Measurements from ENCODE around the gene TNFSF12.

TNFSF12 gene, protein sequence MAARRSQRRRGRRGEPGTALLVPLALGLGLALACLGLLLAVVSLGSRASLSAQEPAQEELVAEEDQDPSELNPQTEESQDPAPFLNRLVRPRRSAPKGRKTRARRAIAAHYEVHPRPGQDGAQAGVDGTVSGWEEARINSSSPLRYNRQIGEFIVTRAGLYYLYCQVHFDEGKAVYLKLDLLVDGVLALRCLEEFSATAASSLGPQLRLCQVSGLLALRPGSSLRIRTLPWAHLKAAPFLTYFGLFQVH

DNA sequence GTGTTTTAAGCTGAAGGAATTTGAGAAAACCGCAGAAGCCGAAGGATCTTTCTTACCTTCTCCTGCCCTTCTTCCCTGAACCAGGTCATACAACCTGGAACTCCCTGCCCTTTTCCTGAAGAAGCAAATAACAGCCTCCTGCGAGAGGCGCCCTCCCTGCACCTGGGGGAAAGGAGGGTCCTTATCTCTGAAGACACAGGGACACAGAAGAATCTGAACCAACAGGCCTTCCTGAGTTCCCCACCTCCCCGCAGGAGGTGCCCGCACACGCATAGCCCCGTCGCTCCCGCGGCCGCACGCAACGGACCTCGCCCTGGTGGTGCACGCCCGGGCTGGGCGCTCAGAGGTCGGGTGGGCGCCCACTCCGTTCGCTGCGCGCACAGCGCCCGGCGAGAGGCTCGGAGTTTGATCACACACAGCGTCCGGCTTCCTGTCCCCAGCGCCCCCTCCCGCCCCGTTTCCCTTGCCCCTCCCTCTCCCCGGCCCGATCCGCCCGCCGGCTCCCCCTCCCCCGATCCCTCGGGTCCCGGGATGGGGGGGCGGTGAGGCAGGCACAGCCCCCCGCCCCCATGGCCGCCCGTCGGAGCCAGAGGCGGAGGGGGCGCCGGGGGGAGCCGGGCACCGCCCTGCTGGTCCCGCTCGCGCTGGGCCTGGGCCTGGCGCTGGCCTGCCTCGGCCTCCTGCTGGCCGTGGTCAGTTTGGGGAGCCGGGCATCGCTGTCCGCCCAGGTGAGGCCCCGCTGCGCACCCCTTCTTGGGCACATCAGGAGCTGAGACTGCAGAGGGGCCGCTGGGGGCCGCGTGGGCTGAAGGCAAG lies at the start of gene TNFSF12:
TSS of gene TNFSF12 (plus strand) at position 474 of the 816 bp plus-strand sequence. CDS start at position 570, 96 bp downstream.
- DNase-seq (ENCODE audit: low read depth), result no peak

GRCh38 chr17:7499161-7499560 lies 49.7 kb upstream of the TNFSF12 start:
- no peak for DNase-seq (ENCODE audit: low read depth)

DNA sequence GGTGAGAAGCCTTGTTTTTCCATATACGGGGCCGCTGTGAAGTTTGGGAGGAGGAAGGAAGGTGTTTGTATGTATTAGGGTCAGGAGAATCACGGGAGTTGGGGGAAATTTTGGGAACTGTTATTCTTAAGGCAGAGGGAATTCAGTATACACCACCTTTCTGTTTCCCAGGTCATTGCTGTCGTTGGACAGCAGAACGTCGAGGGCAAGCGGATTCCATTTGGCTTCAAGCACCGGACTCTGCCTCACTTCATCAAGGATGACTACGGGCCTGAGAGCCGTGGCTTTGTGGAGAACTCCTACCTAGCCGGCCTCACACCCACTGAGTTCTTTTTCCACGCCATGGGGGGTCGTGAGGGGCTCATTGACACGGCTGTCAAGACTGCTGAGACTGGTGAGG lies 47.1 kb upstream of the TNFSF12 start:
- no peak for DNase-seq (ENCODE audit: low read depth)

DNA sequence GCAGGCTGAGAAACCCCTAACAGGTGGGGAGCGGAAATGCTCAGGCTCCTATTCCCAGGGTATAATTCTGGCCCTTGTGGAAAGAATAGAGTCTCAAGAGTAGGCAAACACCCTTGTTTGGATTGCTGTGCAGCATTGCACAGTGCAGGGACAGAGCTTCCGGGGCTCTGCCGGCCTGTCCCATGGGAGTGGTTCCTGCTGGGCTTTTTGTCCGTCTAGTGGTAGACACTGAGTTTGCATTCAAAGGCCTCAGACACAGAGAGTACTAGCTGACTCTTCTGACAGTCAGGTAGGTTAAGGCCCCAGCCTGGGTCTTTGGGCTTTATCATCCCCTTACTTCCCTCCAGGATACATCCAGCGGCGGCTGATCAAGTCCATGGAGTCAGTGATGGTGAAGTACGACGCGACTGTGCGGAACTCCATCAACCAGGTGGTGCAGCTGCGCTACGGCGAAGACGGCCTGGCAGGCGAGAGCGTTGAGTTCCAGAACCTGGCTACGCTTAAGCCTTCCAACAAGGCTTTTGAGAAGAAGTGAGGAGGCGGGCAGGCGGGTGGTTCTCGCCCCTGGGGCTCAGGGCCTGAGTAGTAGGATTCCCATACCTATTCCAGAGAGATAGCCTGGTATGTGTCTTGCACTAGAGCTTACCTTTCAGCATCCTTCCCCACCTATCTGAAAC lies 46.5 kb upstream of the TNFSF12 start:
- no peak for DNase-seq (ENCODE audit: low read depth)

DNA sequence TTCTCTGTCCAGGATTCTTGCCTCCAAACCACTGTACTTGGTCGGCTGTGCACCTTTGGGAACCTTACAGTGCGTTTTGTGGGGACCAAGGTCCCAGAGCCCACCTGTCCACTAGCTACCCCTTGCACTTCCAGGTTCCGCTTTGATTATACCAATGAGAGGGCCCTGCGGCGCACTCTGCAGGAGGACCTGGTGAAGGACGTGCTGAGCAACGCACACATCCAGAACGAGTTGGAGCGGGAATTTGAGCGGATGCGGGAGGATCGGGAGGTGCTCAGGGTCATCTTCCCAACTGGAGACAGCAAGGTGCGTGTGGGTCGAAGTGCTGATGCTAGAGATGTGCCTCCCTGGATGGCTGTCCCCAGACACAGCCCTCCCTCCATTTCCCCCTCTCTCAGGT lies 45.9 kb upstream of the TNFSF12 start:
- DNase-seq (ENCODE audit: low read depth), result no peak

DNA sequence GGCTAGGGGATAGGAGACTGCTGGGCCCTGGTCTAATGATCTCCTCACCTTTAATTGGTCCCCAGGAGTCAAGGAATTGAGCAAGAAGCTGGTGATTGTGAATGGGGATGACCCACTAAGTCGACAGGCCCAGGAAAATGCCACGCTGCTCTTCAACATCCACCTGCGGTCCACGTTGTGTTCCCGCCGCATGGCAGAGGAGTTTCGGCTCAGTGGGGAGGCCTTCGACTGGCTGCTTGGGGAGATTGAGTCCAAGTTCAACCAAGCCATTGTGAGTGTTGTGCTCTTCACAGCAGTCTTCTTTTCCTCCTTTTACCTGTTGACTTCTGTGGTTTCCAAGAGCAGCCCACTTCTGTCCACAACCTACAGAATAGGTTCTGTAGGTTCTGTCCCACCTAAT lies 45.3 kb upstream of the TNFSF12 start:
- no peak for DNase-seq (ENCODE audit: low read depth)

GRCh38 chr17:7508145-7508544 lies 40.7 kb upstream of the TNFSF12 start:
- DNase-seq (ENCODE audit: low read depth), result no peak

DNA sequence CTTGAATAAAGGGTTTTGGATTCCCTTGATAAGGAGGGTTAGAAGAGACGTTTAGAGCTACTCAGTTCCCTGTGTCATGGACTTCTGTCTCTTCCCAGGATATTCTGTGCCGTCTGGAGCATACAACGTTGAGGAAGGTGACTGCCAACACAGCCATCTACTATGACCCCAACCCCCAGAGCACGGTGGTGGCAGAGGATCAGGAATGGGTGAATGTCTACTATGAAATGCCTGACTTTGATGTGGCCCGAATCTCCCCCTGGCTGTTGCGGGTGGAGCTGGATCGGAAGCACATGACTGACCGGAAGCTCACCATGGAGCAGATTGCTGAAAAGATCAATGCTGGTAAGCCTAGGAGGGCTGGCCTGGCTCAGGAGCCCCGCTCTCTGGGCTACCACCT lies 40.0 kb upstream of the TNFSF12 start:
- no peak for DNase-seq (ENCODE audit: low read depth)

- DNase-seq (ENCODE audit: low read depth), result no peak
Measured at GRCh38 chr17:7509937-7510336, 38.9 kb upstream of the TNFSF12 start.

- no peak for DNase-seq (ENCODE audit: low read depth)
Measured at GRCh38 chr17:7511108-7511507, 37.8 kb upstream of the TNFSF12 start.

DNA sequence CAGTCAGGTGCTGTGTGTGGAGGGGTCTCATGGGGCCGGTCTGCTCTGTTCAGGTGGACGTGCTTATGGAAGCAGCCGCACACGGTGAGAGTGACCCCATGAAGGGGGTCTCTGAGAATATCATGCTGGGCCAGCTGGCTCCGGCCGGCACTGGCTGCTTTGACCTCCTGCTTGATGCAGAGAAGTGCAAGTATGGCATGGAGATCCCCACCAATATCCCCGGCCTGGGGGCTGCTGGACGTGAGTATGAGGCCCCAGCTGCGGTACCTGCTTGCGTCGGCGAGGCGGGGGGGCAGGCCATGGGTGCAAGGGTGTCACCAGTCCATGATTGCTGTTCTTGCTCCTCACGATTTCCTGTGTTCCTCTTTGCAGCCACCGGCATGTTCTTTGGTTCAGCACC lies 36.8 kb upstream of the TNFSF12 start:
- no peak for DNase-seq (ENCODE audit: low read depth)

DNA sequence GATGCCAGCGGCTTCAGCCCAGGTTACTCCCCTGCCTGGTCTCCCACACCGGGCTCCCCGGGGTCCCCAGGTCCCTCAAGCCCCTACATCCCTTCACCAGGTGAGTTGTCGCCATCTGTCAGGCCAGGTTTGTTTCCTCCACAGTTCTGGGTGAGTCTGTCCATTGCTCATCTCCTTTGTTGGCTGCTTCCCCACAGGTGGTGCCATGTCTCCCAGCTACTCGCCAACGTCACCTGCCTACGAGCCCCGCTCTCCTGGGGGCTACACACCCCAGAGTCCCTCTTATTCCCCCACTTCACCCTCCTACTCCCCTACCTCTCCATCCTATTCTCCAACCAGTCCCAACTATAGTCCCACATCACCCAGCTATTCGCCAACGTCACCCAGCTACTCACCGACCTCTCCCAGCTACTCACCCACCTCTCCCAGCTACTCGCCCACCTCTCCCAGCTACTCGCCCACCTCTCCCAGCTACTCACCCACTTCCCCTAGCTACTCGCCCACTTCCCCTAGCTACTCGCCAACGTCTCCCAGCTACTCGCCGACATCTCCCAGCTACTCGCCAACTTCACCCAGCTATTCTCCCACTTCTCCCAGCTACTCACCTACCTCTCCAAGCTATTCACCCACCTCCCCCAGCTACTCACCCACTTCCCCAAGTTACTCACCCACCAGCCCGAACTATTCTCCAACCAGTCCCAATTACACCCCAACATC lies 35.9 kb upstream of the TNFSF12 start:
- no peak for DNase-seq (ENCODE audit: low read depth)

GRCh38 chr17:7513850-7514419 lies 34.9 kb upstream of the TNFSF12 start:
- DNase-seq (ENCODE audit: low read depth), result no peak

- DNase-seq (ENCODE audit: low read depth), result no peak
Measured at GRCh38 chr17:7515911-7516610, 32.8 kb upstream of the TNFSF12 start.

DNA sequence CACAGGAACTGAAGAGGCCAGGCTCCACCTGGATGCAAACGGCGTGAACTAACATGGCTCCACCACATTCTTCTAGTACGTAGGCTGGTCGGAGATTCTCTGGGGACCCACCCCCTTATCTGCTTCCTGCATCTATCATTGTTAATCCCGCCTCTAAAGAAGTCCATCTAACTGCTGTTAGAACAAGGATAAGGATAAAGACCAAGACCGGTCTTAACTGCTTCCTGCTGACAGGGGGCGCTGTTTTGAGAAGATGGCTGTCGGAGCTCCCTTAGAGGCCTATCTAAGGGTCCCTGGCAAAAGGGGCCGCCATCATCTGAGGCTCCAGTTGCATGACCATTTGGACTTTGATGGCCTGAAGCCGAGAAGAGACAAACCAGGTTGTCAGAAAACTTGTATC lies 25.8 kb upstream of the TNFSF12 start:
- no peak for DNase-seq (ENCODE audit: low read depth)

- no peak for DNase-seq (ENCODE audit: low read depth)
Measured at GRCh38 chr17:7528842-7529241, 20.0 kb upstream of the TNFSF12 start.

GRCh38 chr17:7530023-7530900 lies 18.6 kb upstream of the TNFSF12 start:
- no peak for DNase-seq (ENCODE audit: low read depth)

DNA sequence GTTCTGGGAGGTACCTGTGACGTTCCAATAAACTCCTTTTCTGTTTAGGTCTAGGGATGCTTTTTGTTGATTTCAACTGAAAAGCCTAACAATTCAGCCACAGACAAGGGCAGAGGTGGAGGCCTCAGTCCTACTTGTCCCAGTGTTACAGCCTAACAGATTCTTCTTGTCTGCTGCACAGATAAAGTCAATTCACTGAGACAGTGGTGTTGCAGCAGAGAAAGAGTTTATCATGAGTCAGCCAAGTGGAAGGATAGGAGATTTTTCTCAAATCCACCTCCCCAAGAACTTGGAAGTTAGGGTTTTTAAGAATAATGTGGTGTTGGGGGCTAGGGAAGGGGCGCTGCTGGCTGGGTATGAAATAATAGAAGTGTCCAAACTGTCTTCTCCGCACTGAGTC lies 10.8 kb upstream of the TNFSF12 start:
- no peak for DNase-seq (ENCODE audit: low read depth)

DNA sequence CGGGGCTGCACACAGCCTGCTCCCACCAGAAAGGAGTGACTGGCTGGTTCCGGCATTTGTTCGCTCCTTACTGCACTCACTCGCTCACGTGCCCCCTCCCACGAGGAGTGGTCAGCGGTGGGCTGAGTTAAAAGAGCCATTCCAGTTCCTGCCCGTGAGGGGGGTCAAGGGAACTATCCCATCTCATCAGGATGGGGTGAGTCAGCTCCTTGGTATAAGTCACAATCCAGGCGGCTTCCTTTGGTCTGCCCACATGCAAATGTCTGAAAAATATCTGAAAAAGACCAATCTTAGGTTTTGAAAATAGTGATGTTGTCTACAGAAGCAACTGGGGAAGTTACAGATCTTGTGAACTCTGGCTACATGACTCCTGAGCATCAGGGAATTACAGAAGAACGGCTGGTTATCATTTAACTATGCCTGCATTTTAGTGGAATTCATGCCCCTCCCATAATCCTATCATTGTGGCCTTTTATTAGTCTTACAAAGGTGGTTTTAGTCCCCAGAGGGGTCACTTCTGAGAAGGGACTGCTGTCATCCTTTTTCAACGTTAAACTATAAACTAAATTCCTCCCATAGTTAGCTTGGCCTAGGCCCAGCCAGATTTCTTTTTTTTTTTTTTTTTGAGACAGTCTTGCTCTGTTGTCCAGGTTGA lies 9.8 kb upstream of the TNFSF12 start:
- DNase-seq (ENCODE audit: low read depth), result no peak

DNA sequence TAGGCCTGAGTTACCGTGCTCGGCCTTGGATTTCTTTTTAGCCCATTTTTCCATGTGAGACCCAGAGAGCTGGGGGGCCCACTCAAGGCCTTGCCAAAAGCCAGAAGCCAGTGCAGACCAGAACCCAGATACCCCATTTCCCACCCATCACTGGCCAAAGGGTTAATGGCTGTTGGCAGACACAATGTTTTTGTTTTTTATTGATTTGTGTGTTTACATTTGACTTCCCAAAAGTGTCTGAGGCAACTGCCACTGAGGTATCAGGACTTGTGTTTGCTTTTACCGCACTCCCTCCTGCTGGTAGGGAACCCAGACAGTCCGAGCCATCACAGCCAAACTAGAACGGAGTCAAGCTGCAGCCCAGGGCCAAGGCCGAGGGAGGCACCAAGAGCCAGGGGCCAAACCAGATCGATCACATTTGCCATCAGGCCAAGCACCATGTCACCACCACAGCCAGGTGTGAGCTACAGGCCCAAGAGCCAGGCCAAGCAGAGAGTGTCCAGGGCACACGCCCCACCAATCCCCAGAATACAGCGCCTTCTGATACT lies 7.7 kb upstream of the TNFSF12 start:
- DNase-seq (ENCODE audit: low read depth), result no peak

All from CMK (cell line).